HepG2 (cell line): ENCODE data around the gene CRK. TPM values are rescaled to one million over a fixed set of nuclear protein-coding genes. Genes with fewer than 3 reads are reported as not detected.

Source experiments
- CCDC6 ChIP-seq: sonication (generic); formaldehyde crosslinking; IDR thresholded peaks from 2 replicates; pipeline ENCODE4 v1.8.1; 2022; ENCODE audit warnings: mild to moderate bottlenecking, missing genetic modification reagents, moderate library complexity
- HIVEP1 ChIP-seq: sonication (generic); formaldehyde crosslinking; IDR thresholded peaks from 2 replicates; pipeline ENCODE4 v1.4.0; 2020; ENCODE audit warnings: mild to moderate bottlenecking, missing genetic modification reagents
- JUN ChIP-seq: sonication (generic); formaldehyde crosslinking; IDR thresholded peaks from 2 replicates; pipeline ENCODE4 v1.4.0; 2020; ENCODE audit warnings: mild to moderate bottlenecking, missing genetic modification reagents
- KLF12 ChIP-seq: sonication (generic); formaldehyde crosslinking; IDR thresholded peaks from 2 replicates; pipeline ENCODE4 v1.4.0; 2020; ENCODE audit warnings: missing genetic modification reagents, borderline replicate concordance
- KLF6 ChIP-seq: IDR thresholded peaks from 2 replicates; pipeline ENCODE4 v1.8.0; 2016; ENCODE audit warnings: missing biosample characterization, missing genetic modification reagents
- NFIC ChIP-seq: IDR thresholded peaks from 2 replicates; pipeline ENCODE4 v1.6.1; 2012; ENCODE audit warnings: mild to moderate bottlenecking, low read length, inconsistent platforms
- ZNF251 ChIP-seq: sonication (generic); formaldehyde crosslinking; IDR thresholded peaks from 2 replicates; pipeline ENCODE4 v1.9.0; 2021; ENCODE audit warnings: mild to moderate bottlenecking, missing genetic modification reagents
- polyA plus RNA-seq, 8 experiments: library from polyadenylated mRNA; depleted of rRNA in 3 of 8; stranded (reverse) in 7 of 8; unstranded in 1 of 8; fragments of >200 nt; fragmentation: Illumina TruSeq in 4 of 8; extraction: Trizol in 4 of 8; gene quantifications; 2 replicates each; pipeline versions ENCODE4 v1.2.1 to v1.2.3, GENCODE V29; 2011 to 2016; ENCODE audit warnings: low read depth in 4 of 8, missing spikeins in 1 of 8, mixed read lengths in 1 of 8; ENCODE audit not compliant: insufficient read depth in 1 of 8
- total RNA-seq, 5 experiments: library from RNA; depleted of rRNA; stranded (reverse); fragments of >200 nt; fragmentation: Illumina TruSeq; extraction: Trizol; gene quantifications; 2 replicates each; pipeline ENCODE4 v1.2.3, GENCODE V29; 2016; ENCODE audit warnings: low read depth in 1 of 5
- TF ChIP-seq, protein P1 (sequence below), 2 experiments: fragments of 450-650 bp in 1 of 2; sonication (generic) in 1 of 2; formaldehyde crosslinking in 1 of 2; IDR thresholded peaks; 2 replicates each; pipeline versions ENCODE4 v1.6.1 to v1.8.0; 2016 to 2022; ENCODE audit warnings: antibody characterized with exemption in 1 of 2, mild to moderate bottlenecking in 1 of 2, missing genetic modification reagents in 1 of 2
- TF ChIP-seq, protein P2 (sequence below): sonication (generic); formaldehyde crosslinking; IDR thresholded peaks from 2 replicates; pipeline ENCODE4 v1.4.0; 2020; ENCODE audit warnings: mild to moderate bottlenecking, missing genetic modification reagents

CRK gene
- total and polyA plus RNA-seq, 2 of the 13 experiments (the other 11 are each of a cell fraction or from before 2014, with no cell fraction given) = 47.4 to 54.2 TPM

DNA sequence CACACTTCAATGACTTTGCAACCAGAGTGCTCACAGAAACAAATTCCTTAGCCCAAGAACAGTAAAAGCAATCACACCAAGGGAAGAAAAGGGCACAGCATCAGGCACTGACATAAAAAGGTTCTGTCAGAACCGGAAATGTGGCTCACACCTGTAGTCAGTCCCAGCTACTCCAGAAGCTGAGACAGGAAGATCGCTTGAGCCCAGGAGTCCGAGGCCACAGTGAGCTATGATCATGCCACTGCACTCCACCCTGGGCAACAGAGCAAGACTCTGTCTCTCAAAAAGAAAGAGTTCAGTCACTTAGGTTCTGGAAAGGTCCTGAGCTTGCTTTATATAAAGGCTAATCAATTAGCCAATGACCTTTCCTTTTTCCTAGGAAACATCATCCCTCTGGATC, 78.7 kb downstream of the CRK start (continued):
- TF ChIP-seq, protein P1, sequence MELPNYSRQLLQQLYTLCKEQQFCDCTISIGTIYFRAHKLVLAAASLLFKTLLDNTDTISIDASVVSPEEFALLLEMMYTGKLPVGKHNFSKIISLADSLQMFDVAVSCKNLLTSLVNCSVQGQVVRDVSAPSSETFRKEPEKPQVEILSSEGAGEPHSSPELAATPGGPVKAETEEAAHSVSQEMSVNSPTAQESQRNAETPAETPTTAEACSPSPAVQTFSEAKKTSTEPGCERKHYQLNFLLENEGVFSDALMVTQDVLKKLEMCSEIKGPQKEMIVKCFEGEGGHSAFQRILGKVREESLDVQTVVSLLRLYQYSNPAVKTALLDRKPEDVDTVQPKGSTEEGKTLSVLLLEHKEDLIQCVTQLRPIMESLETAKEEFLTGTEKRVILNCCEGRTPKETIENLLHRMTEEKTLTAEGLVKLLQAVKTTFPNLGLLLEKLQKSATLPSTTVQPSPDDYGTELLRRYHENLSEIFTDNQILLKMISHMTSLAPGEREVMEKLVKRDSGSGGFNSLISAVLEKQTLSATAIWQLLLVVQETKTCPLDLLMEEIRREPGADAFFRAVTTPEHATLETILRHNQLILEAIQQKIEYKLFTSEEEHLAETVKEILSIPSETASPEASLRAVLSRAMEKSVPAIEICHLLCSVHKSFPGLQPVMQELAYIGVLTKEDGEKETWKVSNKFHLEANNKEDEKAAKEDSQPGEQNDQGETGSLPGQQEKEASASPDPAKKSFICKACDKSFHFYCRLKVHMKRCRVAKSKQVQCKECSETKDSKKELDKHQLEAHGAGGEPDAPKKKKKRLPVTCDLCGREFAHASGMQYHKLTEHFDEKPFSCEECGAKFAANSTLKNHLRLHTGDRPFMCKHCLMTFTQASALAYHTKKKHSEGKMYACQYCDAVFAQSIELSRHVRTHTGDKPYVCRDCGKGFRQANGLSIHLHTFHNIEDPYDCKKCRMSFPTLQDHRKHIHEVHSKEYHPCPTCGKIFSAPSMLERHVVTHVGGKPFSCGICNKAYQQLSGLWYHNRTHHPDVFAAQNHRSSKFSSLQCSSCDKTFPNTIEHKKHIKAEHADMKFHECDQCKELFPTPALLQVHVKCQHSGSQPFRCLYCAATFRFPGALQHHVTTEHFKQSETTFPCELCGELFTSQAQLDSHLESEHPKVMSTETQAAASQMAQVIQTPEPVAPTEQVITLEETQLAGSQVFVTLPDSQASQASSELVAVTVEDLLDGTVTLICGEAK (IDR thresholded peaks at IDR 0.05) = no peak
- TF ChIP-seq, protein P1 (CRISPR knock-in tag; IDR thresholded peaks at IDR 0.05) = no peak
- TF ChIP-seq HIVEP1 (CRISPR knock-in tag) (no peak), ZNF251 (CRISPR knock-in tag) (no peak), JUN (CRISPR knock-in tag) (no peak), KLF6 (no peak), KLF12 (CRISPR knock-in tag) (no peak), CCDC6 (CRISPR knock-in tag) (no peak), NFIC (no peak)
- TF ChIP-seq, protein P2, sequence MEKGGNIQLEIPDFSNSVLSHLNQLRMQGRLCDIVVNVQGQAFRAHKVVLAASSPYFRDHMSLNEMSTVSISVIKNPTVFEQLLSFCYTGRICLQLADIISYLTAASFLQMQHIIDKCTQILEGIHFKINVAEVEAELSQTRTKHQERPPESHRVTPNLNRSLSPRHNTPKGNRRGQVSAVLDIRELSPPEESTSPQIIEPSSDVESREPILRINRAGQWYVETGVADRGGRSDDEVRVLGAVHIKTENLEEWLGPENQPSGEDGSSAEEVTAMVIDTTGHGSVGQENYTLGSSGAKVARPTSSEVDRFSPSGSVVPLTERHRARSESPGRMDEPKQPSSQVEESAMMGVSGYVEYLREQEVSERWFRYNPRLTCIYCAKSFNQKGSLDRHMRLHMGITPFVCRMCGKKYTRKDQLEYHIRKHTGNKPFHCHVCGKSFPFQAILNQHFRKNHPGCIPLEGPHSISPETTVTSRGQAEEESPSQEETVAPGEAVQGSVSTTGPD (CRISPR knock-in tag) = no peak
